ENCODE results near the gene PDE6B. TPM values are rescaled to one million over a fixed set of nuclear protein-coding genes. Genes with fewer than 3 reads are reported as not detected.
"Not testable (repeated sequence)": the region's sequence is repeated elsewhere in the genome, so short reads cannot be mapped to it uniquely, and the experiment has no call there.

PDE6B gene
- polyA plus RNA-seq, 3 donors, result 0.76 to 1.7 (median 1.2) TPM

DNA sequence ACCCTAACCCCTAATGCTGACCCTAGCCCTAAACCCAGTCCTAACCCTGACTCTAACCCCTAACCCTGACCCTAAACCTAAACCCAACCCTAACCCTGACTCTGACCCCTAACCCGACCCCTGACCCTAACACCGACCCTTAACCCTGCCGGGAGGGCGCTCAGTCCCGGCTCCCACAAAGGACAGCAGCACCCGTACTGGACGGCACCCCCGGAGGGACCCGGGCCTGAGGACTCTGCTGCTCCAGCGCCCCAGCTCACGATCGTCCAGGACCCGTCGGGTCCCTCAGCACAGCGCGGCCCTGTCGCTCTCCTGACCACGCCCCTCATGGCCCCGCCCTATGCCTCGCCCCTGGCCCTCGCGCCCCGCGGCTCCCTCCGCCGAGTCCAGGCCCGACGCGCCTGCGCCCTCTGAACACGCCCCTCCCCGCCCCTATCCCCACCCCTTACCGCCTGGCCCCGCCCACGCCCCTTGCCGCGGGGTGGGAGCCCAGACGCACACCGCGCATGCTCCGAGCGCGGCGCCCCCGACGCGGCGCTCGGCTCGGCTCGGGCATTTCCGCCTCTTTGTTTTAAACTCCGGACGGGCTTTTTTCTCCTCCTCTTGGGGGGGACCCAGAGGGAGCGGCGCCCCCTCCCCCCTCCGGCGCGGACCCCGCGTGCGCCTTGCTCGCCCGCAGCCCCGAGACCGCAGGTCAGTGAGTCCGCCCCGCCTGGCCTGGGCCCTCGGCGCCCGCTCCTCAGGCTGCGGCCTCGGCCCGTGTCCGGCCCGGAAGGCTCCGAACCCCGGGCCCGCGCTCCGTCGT lies 80.1 kb downstream of the PDE6B start, which contains the start of gene PCGF3:
PCGF3 (plus strand) TSS at position 555 of the 805 bp plus-strand sequence. CDS start 27,849 bp downstream, outside the sequence.
- WGBS, 3 donors, result 2 to 3% (median 3%) methylated on average over 60 to 82 of the region's 82 CpGs
- H3K27ac ChIP-seq (ENCODE audit: low read depth, low read length), result no peak within 1 kb of the TSS

DNA sequence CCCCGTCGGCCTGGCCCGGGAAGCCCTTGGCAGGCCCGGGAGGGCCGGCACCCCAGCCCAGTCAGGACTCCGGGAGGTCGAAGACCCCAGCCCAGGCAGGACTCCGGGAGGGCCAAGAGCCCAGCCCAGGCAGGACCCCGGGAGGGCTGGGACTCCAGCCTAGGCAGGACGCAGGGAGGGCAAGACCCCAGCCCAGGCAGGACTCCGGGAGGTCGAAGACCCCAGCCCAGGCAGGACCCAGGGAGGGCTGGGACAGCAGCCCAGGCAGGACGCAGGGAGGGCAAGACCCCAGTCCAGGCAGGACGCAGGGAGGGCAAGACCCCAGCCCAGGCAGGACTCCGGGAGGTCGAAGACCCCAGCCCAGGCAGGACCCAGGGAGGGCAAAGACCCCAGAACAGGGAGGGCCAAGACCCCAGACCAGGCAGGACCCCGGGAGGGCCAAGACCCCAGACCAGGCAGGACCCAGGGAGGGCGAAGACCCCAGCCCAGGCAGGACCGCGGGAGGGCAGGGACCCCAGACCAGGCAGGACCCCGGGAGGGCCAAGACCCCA lies 80.8 kb downstream of the PDE6B start:
- WGBS, 3 donors, result 0 to 2% (median 1%) methylated on average over 15 to 21 of the region's 21 CpGs
- H3K27ac ChIP-seq (ENCODE audit: low read depth, low read length), result not testable (repeated sequence)

DNA sequence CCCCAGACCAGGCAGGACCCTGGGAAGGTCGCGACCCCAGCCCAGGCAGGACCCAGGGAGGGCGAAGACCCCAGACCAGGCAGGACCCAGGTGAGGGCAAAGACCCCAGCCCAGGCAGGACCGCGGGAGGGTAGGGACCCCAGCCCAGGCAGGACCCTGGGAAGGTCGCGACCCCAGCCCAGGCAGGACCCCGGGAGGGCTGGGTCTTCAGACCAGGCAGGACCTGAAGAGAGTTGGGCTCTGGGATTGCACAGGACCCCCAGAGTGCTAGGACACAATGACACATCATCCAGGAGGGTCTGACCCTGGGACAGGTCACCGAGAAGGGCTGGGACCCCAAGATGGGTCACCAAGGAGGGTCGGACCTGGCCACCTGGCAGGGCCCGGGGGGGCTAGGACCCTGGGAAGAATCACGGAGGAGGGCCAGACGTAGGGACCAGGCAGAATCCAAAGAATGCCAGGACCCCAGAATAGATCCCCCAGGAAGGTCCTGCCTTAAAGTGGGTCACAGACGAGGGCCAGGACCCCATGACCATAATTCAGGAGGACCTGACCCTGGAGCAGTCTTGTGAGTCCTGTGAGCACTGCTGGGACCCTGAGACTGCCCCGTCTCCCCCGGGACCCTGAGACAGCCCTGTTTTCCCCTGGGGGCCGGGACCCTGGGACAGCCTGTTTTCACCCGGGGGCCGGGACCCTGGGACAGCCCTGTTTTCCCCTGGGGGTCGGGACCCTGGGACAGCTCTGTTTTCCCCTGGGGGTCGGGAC lies 81.6 kb downstream of the PDE6B start:
- WGBS, 3 donors, result 41 to 66% (median 51%) methylated on average over 16 to 21 of the region's 21 CpGs
- no peak overlapping the region for H3K27ac ChIP-seq (ENCODE audit: low read depth, low read length)

DNA sequence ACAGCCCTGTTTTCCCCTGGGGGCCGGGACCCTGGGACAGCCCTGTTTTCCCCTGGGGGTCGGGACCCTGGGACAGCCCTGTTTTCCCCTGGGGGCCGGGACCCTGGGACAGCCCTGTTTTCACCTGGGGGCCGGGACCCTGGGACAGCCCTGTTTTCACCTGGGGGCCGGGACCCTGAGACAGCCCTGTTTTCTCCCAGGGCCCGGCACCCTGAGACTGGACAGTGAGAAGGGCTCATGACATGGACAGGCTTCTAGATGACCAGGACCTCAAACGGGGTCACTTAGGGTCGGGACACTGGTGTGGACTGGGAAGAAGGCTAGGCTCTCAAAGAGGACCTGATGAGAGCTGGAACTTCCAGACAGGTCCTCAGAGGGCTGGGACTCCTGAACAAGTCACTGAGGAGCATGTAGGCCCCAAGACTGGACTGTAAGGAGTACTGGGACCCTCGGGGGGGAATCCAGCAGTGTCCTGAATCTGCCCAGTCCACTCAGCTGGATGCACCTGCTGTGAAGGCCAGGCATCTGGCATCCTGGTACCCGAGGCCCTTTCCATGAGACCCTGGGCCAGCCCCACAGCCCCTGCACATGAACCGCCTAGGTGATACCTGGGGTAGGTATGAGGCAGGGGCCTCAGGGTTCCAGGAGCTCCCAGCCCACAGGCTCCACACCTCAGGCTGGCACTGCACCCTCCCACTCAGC lies 82.7 kb downstream of the PDE6B start:
- H3K27ac ChIP-seq (ENCODE audit: low read depth, low read length), result no peak overlapping the region
- WGBS, 3 donors, result 80 to 91% (median 89%) methylated on average over 7 to 11 of the region's 11 CpGs

DNA sequence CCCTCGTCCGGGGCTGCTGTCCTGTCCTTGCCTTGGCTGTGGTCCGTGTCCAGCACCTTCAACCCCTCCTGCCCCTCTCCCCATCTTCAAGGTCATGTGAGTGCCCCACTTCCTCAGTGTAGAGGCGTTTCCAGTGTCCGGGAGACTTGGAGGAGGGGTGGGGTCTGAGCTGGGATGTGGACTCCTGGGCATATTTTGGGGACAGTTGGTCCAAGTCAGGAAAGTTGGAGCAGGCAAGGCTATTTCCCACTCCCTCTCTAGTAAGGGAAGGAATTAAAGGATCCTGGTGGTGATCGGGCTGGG lies 83.2 kb downstream of the PDE6B start:
- H3K27ac ChIP-seq (ENCODE audit: low read depth, low read length), result no peak overlapping the region
- WGBS, 3 donors, result 68 to 77% (median 70%) methylated on average over 6 of the region's 6 CpGs

DNA sequence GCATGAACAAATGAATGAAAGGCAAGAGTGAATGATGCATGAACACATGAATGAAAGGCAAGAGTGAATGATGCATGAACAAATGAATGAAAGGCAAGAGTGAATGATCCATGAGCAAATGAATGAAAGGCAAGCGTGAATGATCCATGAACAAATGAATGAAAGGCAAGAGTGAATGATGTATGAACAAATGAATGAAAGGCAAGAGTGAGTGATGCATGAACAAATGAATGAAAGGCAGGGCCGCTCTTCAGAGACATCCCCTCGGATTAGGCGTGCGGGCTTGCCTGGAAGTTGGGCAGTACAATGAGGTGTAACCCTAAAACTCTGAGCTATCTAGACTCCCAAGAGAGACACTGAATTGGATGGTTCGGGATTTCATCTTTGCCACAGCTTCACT lies 84.0 kb downstream of the PDE6B start:
- no peak overlapping the region for H3K27ac ChIP-seq (ENCODE audit: low read depth, low read length)
- WGBS, 3 donors, result 77 to 97% (median 83%) methylated on average over 6 of the region's 6 CpGs

DNA sequence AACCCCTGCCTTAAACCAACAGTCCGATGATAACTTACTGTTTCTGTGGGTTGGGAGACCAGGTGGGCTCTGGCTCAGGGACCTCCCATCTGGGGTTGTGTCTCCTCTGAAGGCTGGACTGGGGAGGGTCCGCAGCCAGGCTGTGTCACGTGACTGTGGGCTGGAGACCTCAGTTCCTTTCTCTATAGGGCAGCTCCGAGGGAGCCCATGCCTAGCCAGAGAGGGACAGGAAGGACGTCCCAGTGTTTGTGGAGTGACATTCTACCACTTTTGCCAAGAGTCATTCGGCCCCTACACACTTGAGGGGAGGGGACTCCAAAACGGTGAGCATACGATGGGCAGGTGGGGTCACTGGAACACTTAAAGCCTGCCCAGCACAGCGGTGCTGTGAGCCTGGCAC lies 84.7 kb downstream of the PDE6B start:
- no peak overlapping the region for H3K27ac ChIP-seq (ENCODE audit: low read depth, low read length)

DNA sequence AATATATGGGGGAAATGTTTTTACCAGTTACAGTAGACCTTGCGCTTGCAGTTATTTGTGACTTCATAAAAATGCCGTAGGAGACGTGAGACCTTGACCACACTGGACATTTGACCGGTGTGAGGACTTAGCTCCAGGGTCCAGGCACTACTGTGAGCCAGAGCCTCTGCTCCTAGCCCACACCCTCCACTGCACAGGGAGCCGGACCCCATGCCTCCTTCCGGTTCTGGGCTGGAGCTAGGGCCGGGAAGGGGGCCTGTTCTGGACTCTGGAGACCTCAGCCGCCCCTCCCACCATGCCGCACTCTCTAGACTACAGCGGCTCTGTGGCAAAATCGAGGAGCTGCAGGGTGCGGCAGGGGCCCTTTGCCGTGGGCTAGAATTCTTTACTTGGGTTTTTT lies 85.5 kb downstream of the PDE6B start:
- 88 to 91% (median 91%) methylated on average over 13 of the region's 13 CpGs for WGBS, 3 donors
- no peak overlapping the region for H3K27ac ChIP-seq (ENCODE audit: low read depth, low read length)

More for the DNA sequence above, 84.7 kb downstream of the PDE6B start:
- WGBS, 3 donors, result 57 to 73% (median 70%) methylated on average over 9 of the region's 9 CpGs

DNA sequence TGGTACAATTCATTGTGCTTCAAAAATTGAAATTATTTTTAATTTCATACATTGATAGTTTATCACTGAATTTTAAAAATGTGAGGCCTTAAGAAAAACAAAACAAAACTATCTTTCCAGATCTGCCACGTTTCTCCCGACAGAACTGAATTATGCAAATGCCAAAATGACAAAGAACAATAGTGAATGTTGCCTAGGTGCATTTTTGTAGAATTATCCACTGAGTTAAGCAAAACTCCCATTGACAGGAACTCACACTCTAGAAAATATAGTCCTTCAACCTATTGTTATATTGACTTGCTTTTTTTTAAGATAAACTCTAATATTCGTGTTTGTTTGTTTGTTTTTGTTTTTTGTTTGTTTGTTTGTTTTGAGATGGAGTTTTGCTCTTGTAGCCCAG lies 86.7 kb downstream of the PDE6B start:
- no peak overlapping the region for H3K27ac ChIP-seq (ENCODE audit: low read depth, low read length)
- WGBS, 3 donors, result 62 to 78% (median 69%) methylated on average over 3 of the region's 3 CpGs

DNA sequence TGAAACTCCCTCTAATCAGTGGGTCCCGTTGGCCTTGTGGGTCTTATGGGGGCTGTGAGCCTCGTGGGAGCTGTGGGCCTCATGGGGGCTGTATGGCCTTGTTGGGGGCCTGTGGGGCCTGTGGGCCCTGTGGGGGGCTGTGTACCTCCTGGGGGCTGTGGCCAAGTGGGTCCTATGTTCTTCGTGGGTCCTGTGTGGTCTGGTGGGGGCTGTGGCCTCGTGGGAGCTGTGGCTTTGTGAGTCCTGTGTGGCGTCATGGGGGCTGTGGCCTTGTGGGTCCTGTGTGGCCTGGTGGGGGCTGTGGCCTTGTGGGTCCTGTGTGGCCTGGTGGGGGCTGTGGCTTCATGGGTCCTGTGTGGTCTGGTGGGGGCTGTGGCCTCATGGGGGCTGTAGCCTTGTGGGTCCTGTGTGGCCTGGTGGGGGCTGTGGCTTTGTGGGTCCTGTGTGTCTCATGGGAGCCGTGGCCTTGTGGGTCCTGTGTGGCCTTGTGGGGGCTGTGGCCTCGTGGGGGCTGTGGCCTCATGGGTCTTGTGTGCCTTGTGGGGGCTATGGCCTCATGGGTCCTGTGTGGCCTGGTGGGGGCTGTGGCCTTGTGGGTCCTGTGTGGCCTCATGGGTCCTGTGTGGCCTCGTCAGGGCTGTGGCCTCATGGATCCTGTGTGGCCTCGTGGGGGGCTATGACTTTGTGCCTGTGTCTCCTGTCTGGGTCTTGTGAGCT lies 87.7 kb downstream of the PDE6B start:
- no peak overlapping the region for H3K27ac ChIP-seq (ENCODE audit: low read depth, low read length)
- 78 to 83% (median 79%) methylated on average over 9 of the region's 9 CpGs for WGBS, 3 donors

DNA sequence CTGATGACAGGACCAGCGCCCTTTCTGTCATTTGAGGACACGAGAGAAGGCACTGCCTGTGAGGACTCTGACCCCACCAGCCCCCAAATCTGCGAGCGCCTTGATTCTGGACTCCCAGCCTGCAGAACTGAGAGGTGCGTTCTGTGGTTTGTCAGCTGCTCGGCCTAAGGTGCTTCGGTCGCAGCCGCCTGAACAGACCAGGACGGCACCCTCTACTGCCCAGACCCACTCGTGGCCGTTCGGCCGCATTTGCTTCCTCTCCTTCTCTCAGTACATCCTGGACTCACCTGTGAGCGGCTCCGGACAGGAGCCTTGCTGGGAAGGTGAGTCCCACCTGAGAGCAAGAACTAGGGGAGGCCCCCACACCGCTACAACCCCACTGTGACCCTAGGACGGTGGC lies 88.7 kb downstream of the PDE6B start:
- H3K27ac ChIP-seq (ENCODE audit: low read depth, low read length), result no peak overlapping the region
- 90 to 92% (median 91%) methylated on average over 18 of the region's 18 CpGs for WGBS, 3 donors

DNA sequence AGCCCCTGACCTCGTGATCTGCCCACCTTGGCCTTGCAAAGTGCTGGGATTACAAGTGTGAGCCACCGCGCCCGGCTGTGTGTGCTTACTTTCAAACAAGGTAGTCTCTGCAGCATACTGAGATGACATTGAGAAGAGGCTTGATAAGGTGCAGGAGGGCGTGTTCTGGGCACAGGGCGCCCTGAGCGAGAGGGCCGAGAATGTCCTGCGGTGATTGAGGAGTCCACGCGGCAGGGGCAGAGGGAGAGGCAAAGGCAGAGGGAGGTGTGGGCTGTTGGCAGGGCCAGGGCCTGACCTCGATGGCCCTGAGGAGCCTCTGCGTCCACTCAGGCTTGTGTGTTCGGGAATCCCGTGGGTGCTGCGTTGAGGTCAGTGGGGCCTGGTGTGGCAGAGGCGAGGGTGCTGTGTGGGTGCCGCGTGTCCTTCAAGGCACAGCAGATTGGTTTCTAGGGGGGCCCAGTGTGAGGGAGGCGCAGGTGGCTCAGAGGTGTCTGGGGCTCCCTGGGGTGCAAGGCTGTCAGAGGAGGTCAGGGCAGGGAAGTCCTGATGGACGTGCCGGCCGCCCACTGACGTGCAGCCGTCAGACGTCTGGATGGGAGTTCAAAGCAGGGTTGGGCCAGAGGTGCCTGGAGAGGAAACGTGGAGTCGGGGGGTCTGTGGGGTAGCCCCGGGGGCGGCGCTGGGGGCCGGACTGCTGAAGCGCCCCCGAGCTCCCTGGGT lies 92.4 kb downstream of the PDE6B start:
- 85 to 90% (median 88%) methylated on average over 34 of the region's 34 CpGs for WGBS, 3 donors
- H3K27ac ChIP-seq (ENCODE audit: low read depth, low read length), result no peak overlapping the region

DNA sequence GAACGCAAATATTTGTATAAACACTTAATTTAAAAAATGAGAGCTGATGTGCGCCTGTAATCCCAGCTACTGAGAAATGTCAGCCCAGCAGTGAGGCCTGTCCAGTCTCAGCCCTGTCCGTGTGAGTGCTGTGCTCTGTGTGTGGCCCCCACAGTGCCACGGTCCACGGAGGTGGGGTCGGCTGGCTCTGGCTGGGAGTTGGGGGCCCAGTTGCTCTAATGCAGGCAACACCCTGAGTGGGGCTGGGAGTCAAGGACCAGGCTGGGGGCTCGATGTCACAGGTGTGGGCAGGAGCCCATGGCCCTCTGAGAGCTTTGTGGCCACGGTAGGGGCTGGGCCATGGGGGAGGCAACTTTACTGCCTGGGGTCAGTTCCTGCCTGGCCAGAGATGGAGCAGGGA lies 93.1 kb downstream of the PDE6B start:
- WGBS, 3 donors, result 79 to 87% (median 81%) methylated on average over 8 of the region's 8 CpGs
- H3K27ac ChIP-seq (ENCODE audit: low read depth, low read length), result no peak overlapping the region

Other genes with a start within 250 kb of the PDE6B start
- gene ZNF721, start 126.4 kb upstream of the PDE6B start, polyA plus RNA-seq, result 10 to 100 TPM in 1 of 3 donors, 1 to 10 TPM in 2; 7.1 to 10.4 (median 9.5) TPM
- gene PIGG, start 126.4 kb upstream of the PDE6B start, polyA plus RNA-seq, result 10 to 100 TPM; 18.9 to 29.9 (median 28.6) TPM
- under 1 TPM in 1 of 3 donors, not detected in 2; 0.02 TPM for gene TMEM271, start 49.3 kb upstream of the PDE6B start, polyA plus RNA-seq
- gene ATP5ME, start 48.7 kb downstream of the PDE6B start, polyA plus RNA-seq, result 100 to 1,000 TPM; 262 to 586 (median 547) TPM
- 10 to 100 TPM in 2 of 3 donors, 1 to 10 TPM in 1; 6.4 to 33.9 (median 22.4) TPM for gene MYL5, start 49.0 kb downstream of the PDE6B start, polyA plus RNA-seq
- gene SLC49A3, start 63.6 kb downstream of the PDE6B start, polyA plus RNA-seq, result 10 to 100 TPM in 2 of 3 donors, 1 to 10 TPM in 1; 6.5 to 14.6 (median 10.3) TPM
- gene PCGF3, start 80.3 kb downstream of the PDE6B start, polyA plus RNA-seq, result 10 to 100 TPM; 15.8 to 38.9 (median 26.6) TPM
- 10 to 100 TPM in 1 of 3 donors, 1 to 10 TPM in 2; 1.2 to 12.7 (median 2.4) TPM for gene CPLX1, start 200.6 kb downstream of the PDE6B start, polyA plus RNA-seq